ENCODE measurements around the gene HAPLN3.

The HAPLN3 gene

GRCh38 chr15:88880944-88881740 lies 14.2 kb downstream of the HAPLN3 start:
- Mint-ChIP-seq H3K27me3 (ENCODE audit: low read depth, poor library complexity) (peaks cover 10% of the 10 kb centered on the region), H3K36me3 (ENCODE audit: low read depth) (peaks cover 42% of the 10 kb centered on the region), H3K4me1 (peaks cover 35% of the 10 kb centered on the region), H3K9me3 (no peaks in the 10 kb centered on the region), H3K4me3 (no peak overlapping the region), H3K27ac (no peak overlapping the region)
- no peak for DNase-seq
- TF ChIP-seq, protein P1, sequence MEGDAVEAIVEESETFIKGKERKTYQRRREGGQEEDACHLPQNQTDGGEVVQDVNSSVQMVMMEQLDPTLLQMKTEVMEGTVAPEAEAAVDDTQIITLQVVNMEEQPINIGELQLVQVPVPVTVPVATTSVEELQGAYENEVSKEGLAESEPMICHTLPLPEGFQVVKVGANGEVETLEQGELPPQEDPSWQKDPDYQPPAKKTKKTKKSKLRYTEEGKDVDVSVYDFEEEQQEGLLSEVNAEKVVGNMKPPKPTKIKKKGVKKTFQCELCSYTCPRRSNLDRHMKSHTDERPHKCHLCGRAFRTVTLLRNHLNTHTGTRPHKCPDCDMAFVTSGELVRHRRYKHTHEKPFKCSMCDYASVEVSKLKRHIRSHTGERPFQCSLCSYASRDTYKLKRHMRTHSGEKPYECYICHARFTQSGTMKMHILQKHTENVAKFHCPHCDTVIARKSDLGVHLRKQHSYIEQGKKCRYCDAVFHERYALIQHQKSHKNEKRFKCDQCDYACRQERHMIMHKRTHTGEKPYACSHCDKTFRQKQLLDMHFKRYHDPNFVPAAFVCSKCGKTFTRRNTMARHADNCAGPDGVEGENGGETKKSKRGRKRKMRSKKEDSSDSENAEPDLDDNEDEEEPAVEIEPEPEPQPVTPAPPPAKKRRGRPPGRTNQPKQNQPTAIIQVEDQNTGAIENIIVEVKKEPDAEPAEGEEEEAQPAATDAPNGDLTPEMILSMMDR (IDR thresholded peaks at IDR 0.05), result no peak

GRCh38 chr15:88878720-88879184 lies 16.6 kb downstream of the HAPLN3 start:
- H3K9me3 Mint-ChIP-seq, result no peaks in the 10 kb centered on the region
- peaks cover under 1% of the 10 kb centered on the region for H3K27me3 Mint-ChIP-seq (ENCODE audit: low read depth, poor library complexity)
- DNase-seq, result peak; percentile 72
- H3K4me1 Mint-ChIP-seq, result peaks cover 36% of the 10 kb centered on the region
- peaks cover 28% of the 10 kb centered on the region for H3K36me3 Mint-ChIP-seq (ENCODE audit: low read depth)
- no peak overlapping the region for H3K4me3 Mint-ChIP-seq
- H3K27ac Mint-ChIP-seq, result peak overlapping the region; percentile 45
- TF ChIP-seq, protein P1 (IDR thresholded peaks at IDR 0.05), result peak; percentile 65

DNA sequence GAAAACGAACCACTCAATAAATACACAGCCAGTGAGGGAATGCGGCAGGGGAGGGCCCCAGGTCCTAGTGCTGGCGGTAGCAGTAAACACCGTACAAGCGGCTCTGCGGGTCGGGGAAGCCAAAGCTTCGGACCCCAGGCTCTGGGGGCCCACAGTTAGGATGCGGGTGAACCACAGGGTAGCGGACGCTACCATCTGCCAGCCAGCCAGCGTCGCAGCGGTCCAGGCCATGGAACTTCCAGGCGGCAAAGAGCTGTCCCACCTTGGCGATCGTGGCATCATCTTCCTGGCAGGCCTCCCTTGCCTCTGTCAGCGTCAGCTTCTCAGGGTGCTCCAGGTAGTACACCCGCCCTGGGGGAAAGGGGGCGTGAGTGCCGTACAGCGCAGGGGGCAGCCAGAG lies 17.4 kb downstream of the HAPLN3 start:
- Mint-ChIP-seq H3K9me3 (no peaks in the 10 kb centered on the region), H3K4me1 (peaks cover 44% of the 10 kb centered on the region), H3K27me3 (ENCODE audit: low read depth, poor library complexity) (no peaks in the 10 kb centered on the region), H3K27ac (no peak overlapping the region), H3K36me3 (ENCODE audit: low read depth) (peaks cover 21% of the 10 kb centered on the region), H3K4me3 (no peak overlapping the region)
- DNase-seq, result no peak
- TF ChIP-seq, protein P1 (IDR thresholded peaks at IDR 0.05), result no peak

GRCh38 chr15:88877415-88877814 lies 17.9 kb downstream of the HAPLN3 start:
- no peaks in the 10 kb centered on the region for H3K27me3 Mint-ChIP-seq (ENCODE audit: low read depth, poor library complexity)
- H3K4me3 Mint-ChIP-seq, result no peak overlapping the region
- peaks cover 46% of the 10 kb centered on the region for H3K4me1 Mint-ChIP-seq
- DNase-seq, result no peak
- H3K27ac Mint-ChIP-seq, result no peak overlapping the region
- TF ChIP-seq, protein P1 (IDR thresholded peaks at IDR 0.05), result no peak
- no peaks in the 10 kb centered on the region for H3K9me3 Mint-ChIP-seq
- peaks cover 18% of the 10 kb centered on the region for H3K36me3 Mint-ChIP-seq (ENCODE audit: low read depth)

GRCh38 chr15:88876573-88876972 lies 18.8 kb downstream of the HAPLN3 start:
- Mint-ChIP-seq H3K27ac (no peak overlapping the region), H3K9me3 (no peaks in the 10 kb centered on the region), H3K4me1 (peaks cover 46% of the 10 kb centered on the region), H3K27me3 (ENCODE audit: low read depth, poor library complexity) (no peaks in the 10 kb centered on the region), H3K4me3 (no peak overlapping the region), H3K36me3 (ENCODE audit: low read depth) (peaks cover 10% of the 10 kb centered on the region)
- no peak for DNase-seq
- TF ChIP-seq, protein P1 (IDR thresholded peaks at IDR 0.05), result no peak

GRCh38 chr15:88874684-88875083 lies 20.7 kb downstream of the HAPLN3 start:
- H3K4me3 Mint-ChIP-seq, result no peak overlapping the region
- no peak overlapping the region for H3K27ac Mint-ChIP-seq
- H3K9me3 Mint-ChIP-seq, result peaks cover 7% of the 10 kb centered on the region
- no peaks in the 10 kb centered on the region for H3K27me3 Mint-ChIP-seq (ENCODE audit: low read depth, poor library complexity)
- DNase-seq, result no peak
- peaks cover 37% of the 10 kb centered on the region for H3K4me1 Mint-ChIP-seq
- H3K36me3 Mint-ChIP-seq (ENCODE audit: low read depth), result peaks cover 4% of the 10 kb centered on the region
- TF ChIP-seq, protein P1 (IDR thresholded peaks at IDR 0.05), result no peak
